Esophagus muscularis mucosa (tissue), 4 donors: ENCODE measurements around the gene TCEAL5. TPM values are rescaled to one million over a fixed set of nuclear protein-coding genes. Genes with fewer than 3 reads are reported as not detected.

Source experiments
- DNase-seq: peaks from one replicate; pipeline ENCODE4 v3.0.0-alpha.2; 2017; ENCODE audit errors: extremely low spot score
- H3K27ac ChIP-seq, 4 donors: fragments of 200-600 bp; sonication (generic); replicated peaks in 1 of 4; 1 replicate in 3 of 4; 2 replicates in 1 of 4; pipeline ENCODE4 v1.5.1; 2016 to 2019; ENCODE audit warnings: mild to moderate bottlenecking in 1 of 4
- H3K27me3 ChIP-seq, 4 donors: fragments of 200-600 bp; sonication (generic); one replicate each; pipeline versions ENCODE4 v1.5.1 to v1.6.0; 2016 to 2019
- H3K36me3 ChIP-seq, 4 donors: fragments of 200-600 bp; sonication (generic); one replicate each; pipeline ENCODE4 v1.5.1; 2016 to 2019
- H3K4me1 ChIP-seq, 4 donors: fragments of 200-600 bp; sonication (generic); one replicate each; pipeline ENCODE4 v1.5.1; 2016 to 2019
- H3K4me3 ChIP-seq, 4 donors: fragments of 200-600 bp; sonication (generic); 1 replicate in 2 of 4; 2 replicates in 2 of 4; pipeline ENCODE4 v1.5.1; 2016 to 2019; ENCODE audit warnings: mild to moderate bottlenecking in 4 of 4, moderate library complexity in 1 of 4
- H3K9me3 ChIP-seq, 4 donors: fragments of 200-600 bp; sonication (generic); 1 replicate in 3 of 4; 2 replicates in 1 of 4; pipeline ENCODE4 v1.5.1; 2016 to 2019
- EP300 ChIP-seq: sonication (generic); formaldehyde crosslinking; IDR thresholded peaks from one replicate; pipeline ENCODE4 v1.6.1; 2017; ENCODE audit warnings: antibody characterized with exemption
- POLR2A ChIP-seq: fragments of 450-650 bp; IDR thresholded peaks from one replicate; pipeline ENCODE4 v1.6.1; 2017; ENCODE audit warnings: antibody characterized with exemption, moderate library complexity, mild to moderate bottlenecking, low read depth
- POLR2AphosphoS5 ChIP-seq, 2 donors: sonication (generic); formaldehyde crosslinking; IDR thresholded peaks; one replicate each; pipeline ENCODE4 v1.6.1; 2017; ENCODE audit warnings: antibody characterized with exemption in 2 of 2
- WGBS: methylation state at CpG from one replicate; pipeline ENCODE4 v1.1.5; 2018; 5-methylcytosine and 5-hydroxymethylcytosine counted together
- intact Hi-C: fragments of 100-400 bp; cut with DNase I; formaldehyde crosslinking; loops from one replicate; pipeline ENCODE4 v1.15.1; 2023
- total RNA-seq, 4 donors: library from RNA; depleted of rRNA; stranded (reverse); fragments of >200 nt; gene quantifications; one replicate each; pipeline versions ENCODE4 v1.1.0 to v1.2.1, GENCODE V29; 2016
- TF ChIP-seq, protein P1 (sequence below), 3 experiments: fragments of 200-600 bp in 2 of 3; fragments of 450-650 bp in 1 of 3; sonication (generic) in 2 of 3; IDR thresholded peaks; one replicate each; pipeline ENCODE4 v1.5.1; 2017 to 2019; ENCODE audit warnings: antibody characterized with exemption in 3 of 3, mild to moderate bottlenecking in 2 of 3, moderate library complexity in 1 of 3

TCEAL5 gene
- total RNA-seq, 4 donors from 2014 or later: 0.33 to 1.0 (median 0.97) TPM; not detected in 1

DNA sequence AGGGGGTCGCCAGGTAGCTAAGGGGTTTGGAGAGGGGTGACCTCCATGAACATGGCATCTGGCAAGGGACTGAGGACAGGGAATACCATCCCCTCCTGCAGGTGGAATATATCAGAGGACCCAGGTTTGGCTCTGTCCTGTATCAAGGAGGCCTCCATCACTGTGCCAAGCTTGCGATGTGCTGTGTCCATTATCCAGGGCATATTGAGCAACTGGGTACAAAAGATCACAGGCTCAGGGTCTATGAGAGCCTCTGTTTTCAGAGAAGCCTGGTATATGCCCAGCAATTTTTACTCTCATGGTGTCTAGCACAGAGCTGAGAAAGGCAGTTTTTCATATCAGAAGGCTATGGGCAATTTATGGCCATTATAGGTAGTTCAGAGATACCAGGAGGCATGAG, 16.6 kb upstream of the TCEAL5 start:
- H3K36me3 ChIP-seq: no peaks in the 10 kb centered on the region
- H3K27me3 ChIP-seq: no peaks in the 10 kb centered on the region
- intact Hi-C loops: no loop called here
- H3K27ac ChIP-seq: no peak overlapping the region
- no peak overlapping the region for H3K4me3 ChIP-seq
- DNase-seq: no peak
- no peak for TF ChIP-seq POLR2AphosphoS5 (IDR thresholded peaks at IDR 0.05)
- TF ChIP-seq, protein P1, sequence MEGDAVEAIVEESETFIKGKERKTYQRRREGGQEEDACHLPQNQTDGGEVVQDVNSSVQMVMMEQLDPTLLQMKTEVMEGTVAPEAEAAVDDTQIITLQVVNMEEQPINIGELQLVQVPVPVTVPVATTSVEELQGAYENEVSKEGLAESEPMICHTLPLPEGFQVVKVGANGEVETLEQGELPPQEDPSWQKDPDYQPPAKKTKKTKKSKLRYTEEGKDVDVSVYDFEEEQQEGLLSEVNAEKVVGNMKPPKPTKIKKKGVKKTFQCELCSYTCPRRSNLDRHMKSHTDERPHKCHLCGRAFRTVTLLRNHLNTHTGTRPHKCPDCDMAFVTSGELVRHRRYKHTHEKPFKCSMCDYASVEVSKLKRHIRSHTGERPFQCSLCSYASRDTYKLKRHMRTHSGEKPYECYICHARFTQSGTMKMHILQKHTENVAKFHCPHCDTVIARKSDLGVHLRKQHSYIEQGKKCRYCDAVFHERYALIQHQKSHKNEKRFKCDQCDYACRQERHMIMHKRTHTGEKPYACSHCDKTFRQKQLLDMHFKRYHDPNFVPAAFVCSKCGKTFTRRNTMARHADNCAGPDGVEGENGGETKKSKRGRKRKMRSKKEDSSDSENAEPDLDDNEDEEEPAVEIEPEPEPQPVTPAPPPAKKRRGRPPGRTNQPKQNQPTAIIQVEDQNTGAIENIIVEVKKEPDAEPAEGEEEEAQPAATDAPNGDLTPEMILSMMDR (IDR thresholded peaks at IDR 0.05): no peak
- no peak for TF ChIP-seq EP300
- TF ChIP-seq POLR2A: no peak
- WGBS: 71% methylated on average over 2 of the region's 2 CpGs
- peaks cover 0 to 11% (median 0%) of the 10 kb centered on the region in 4 donors for H3K9me3 ChIP-seq
- H3K4me1 ChIP-seq: no peaks in the 10 kb centered on the region

DNA sequence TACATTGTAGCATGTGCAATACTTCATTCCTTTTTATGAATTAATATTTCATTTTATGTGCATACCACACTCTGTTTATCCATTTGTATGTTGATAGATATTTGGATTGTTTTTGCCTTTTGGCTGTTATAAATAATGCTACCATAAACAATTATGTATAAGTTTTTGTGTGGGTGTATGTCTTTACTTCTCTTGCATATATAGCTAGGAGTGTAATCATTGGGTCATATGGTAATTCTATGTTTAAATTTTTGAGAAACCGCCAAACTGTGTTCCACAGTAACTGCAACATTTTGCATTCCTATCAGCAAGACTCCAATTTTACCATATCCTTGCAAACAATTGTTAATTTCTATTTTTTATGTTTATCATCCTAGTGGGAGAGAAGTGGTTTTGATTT, 3.1 kb upstream of the TCEAL5 start:
- 62% methylated on average over 1 of the region's 1 CpG for WGBS
- H3K36me3 ChIP-seq: no peaks in the 10 kb centered on the region
- H3K27me3 ChIP-seq: peaks cover 0 to 15% (median 4%) of the 10 kb centered on the region in 4 donors
- DNase-seq: no peak
- H3K4me3 ChIP-seq: no peak overlapping the region
- H3K4me1 ChIP-seq: peaks cover 0 to 10% (median 7%) of the 10 kb centered on the region in 4 donors
- TF ChIP-seq POLR2AphosphoS5 (IDR thresholded peaks at IDR 0.05) (no peak), POLR2A (no peak), EP300 (no peak)
- TF ChIP-seq, protein P1 (IDR thresholded peaks at IDR 0.05): no peak
- intact Hi-C loops: no loop called here
- H3K9me3 ChIP-seq: peaks cover 0 to 7% (median 0%) of the 10 kb centered on the region in 4 donors
- H3K27ac ChIP-seq: no peak overlapping the region

DNA sequence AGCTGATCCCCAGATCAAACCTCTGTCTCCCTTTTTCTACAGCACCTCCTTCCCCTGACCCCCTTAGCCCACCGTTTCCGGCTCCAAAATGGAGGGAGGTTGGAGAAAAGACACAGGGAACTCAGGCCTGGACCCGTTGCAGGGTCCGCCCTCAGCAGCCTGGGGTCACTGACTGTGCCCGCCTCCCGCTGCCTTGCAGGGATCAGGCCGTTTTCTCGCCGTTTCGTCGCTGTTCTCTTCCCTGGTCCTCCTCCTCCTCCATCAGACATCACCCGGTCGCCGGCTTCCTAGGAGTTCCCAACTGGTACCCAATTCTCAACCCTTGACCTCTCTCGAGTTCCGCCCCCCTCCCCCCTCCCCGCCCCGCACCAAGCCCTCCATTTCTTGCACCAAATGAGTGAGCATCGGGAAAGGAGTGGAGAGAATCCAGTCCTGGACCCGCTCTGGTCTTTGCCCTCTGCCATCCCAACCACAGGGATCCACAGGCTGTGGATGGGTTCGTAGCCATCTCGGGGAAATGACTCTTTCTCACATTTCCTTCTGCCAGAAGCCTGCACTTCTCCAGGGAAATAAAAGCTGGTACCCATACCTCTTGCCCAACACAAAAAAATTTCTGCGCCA, 493 bp downstream of the TCEAL5 start:
- no peak for DNase-seq
- H3K27ac ChIP-seq: no peak overlapping the region
- intact Hi-C loops: no loop called here
- no peaks in the 10 kb centered on the region for H3K36me3 ChIP-seq
- no peaks in the 10 kb centered on the region for H3K9me3 ChIP-seq
- TF ChIP-seq, protein P1 (IDR thresholded peaks at IDR 0.05): no peak
- TF ChIP-seq POLR2A: no peak
- TF ChIP-seq POLR2AphosphoS5 (IDR thresholded peaks at IDR 0.05): no peak
- H3K4me3 ChIP-seq: peak overlapping the region; percentile 9 to 35 (median 22)
- peaks cover 0 to 15% (median 2%) of the 10 kb centered on the region in 4 donors for H3K27me3 ChIP-seq
- 33% methylated on average over 22 of the region's 23 CpGs for WGBS
- peaks cover 0 to 10% (median 7%) of the 10 kb centered on the region in 4 donors for H3K4me1 ChIP-seq

DNA sequence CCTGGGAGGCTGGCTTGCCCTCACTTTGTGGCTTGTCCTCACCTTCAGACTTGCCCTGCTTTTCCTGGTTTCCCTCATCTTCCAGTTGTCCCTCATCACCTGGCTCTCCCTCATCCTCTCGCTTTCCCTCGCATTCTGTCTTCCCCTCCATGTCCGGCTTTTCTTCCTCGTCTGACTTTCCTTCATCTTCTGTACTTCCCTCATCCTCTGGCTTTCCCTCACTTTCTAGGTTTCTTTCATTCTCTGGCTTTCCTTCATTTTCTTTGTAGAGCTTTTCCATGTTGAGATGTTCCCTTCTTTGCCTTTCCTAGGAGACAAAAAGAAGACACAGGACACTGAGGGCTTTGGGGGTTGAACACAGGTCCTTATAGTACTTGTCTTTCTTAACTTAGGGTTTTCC, 2.3 kb downstream of the TCEAL5 start:
- TF ChIP-seq, protein P1 (IDR thresholded peaks at IDR 0.05): no peak
- TF ChIP-seq POLR2A (no peak), EP300 (no peak), POLR2AphosphoS5 (IDR thresholded peaks at IDR 0.05) (no peak)
- no peaks in the 10 kb centered on the region for H3K9me3 ChIP-seq
- H3K4me3 ChIP-seq: no peak overlapping the region
- peaks cover 0 to 15% (median 2%) of the 10 kb centered on the region in 4 donors for H3K27me3 ChIP-seq
- DNase-seq: no peak
- no peaks in the 10 kb centered on the region for H3K36me3 ChIP-seq
- 87% methylated on average over 4 of the region's 4 CpGs for WGBS
- H3K4me1 ChIP-seq: peaks cover 0 to 10% (median 7%) of the 10 kb centered on the region in 4 donors
- H3K27ac ChIP-seq: no peak overlapping the region
- intact Hi-C loops: no loop called here

DNA sequence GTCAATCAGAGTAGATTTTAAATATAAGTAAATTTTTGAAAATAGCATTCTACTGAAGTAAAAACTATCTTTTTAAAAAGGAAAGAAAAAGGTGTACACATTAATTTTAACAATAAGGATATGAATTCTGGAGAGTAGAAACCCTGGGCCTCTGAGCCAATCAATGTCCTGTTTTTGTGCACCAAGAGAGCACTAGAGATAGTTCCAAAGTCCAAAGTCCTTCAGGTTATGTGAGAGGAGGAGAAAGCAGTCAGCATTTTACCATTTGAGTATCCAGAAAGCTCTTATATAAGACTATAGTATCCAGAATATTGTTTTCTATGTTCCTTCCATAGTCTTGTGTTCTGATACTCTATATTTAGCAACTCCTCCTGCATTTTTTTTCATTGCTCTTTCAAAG, 18.3 kb downstream of the TCEAL5 start:
- Histone ChIP-seq H3K27me3 (no peaks in the 10 kb centered on the region), H3K4me1 (peaks cover 0 to 5% (median 2%) of the 10 kb centered on the region in 4 donors), H3K4me3 (no peak overlapping the region), H3K9me3 (no peaks in the 10 kb centered on the region), H3K27ac (no peak overlapping the region), H3K36me3 (peaks cover 0 to 3% (median 0%) of the 10 kb centered on the region in 4 donors)
- no peak for DNase-seq
- intact Hi-C loops: no loop called here
- TF ChIP-seq POLR2AphosphoS5 (IDR thresholded peaks at IDR 0.05) (no peak), EP300 (no peak), POLR2A (no peak)
- TF ChIP-seq, protein P1 (IDR thresholded peaks at IDR 0.05): no peak
